ENCODE measurements around the gene TUBA8. TPM values are rescaled to one million over a fixed set of nuclear protein-coding genes. Genes with fewer than 3 reads are reported as not detected.

The TUBA8 gene
- total RNA-seq, 1 donor from 2014 or later = 298 TPM

GRCh38 chr22:18075101-18075719, 35.4 kb upstream of the TUBA8 start:
- ATAC-seq = no peak
- intact Hi-C loops (cut with micrococcal nuclease) = loop anchor here (5.0 to 10.0 kb wide), 3 partner anchors 50 to 243 kb away; partner anchors contain the start of gene MICAL3
- DNase-seq = no peak

- ATAC-seq (peak; percentile 52), DNase-seq (peak; percentile 62)
- intact Hi-C loops (cut with micrococcal nuclease) = loop anchor here (5.0 to 10.0 kb wide), 3 partner anchors 51 to 244 kb away; partner anchors contain the start of gene MICAL3
Observed at GRCh38 chr22:18075720-18076497, 34.7 kb upstream of the TUBA8 start.

- no peak for DNase-seq
- intact Hi-C loops (cut with micrococcal nuclease) = loop anchor here (5.0 to 10.0 kb wide), 3 partner anchors 52 to 245 kb away; partner anchors contain the start of gene MICAL3
- no peak for ATAC-seq
Observed at GRCh38 chr22:18077087-18077638, 33.4 kb upstream of the TUBA8 start.

GRCh38 chr22:18077639-18078328, 32.8 kb upstream of the TUBA8 start, which contains the start of gene PEX26:
Gene PEX26, plus strand, starts transcription at chr22:18077990. Its CDS starts 387 bp downstream, at chr22:18078377.
- DNase-seq = peak; percentile 95
- ATAC-seq = peak; percentile 96
- intact Hi-C loops (cut with micrococcal nuclease) = loop anchor here (5.0 to 10.0 kb wide), 3 partner anchors 53 to 245 kb away; partner anchors contain the start of gene MICAL3

- DNase-seq = no peak
- intact Hi-C loops (cut with micrococcal nuclease) = loop anchor here (5.0 to 10.0 kb wide), 3 partner anchors 54 to 246 kb away; partner anchors contain the start of gene MICAL3
- peak; percentile 30 for ATAC-seq
Observed at GRCh38 chr22:18078329-18079041, 32.1 kb upstream of the TUBA8 start.

GRCh38 chr22:18079706-18080233, 30.8 kb upstream of the TUBA8 start:
- DNase-seq (no peak), ATAC-seq (no peak)

GRCh38 chr22:18081416-18081815, 29.2 kb upstream of the TUBA8 start:
- intact Hi-C loops (cut with micrococcal nuclease) = no loop called here
- DNase-seq = no peak
- no peak for ATAC-seq

More at GRCh38 chr22:18079706-18080233, 30.8 kb upstream of the TUBA8 start:
- intact Hi-C loops (cut with micrococcal nuclease) = loop anchor here (5.0 to 10.0 kb wide), 3 partner anchors 55 to 247 kb away; partner anchors contain the start of gene MICAL3

- intact Hi-C loops (cut with micrococcal nuclease) = no loop called here
- ATAC-seq (no peak), DNase-seq (no peak)
Observed at GRCh38 chr22:18082467-18082866, 28.1 kb upstream of the TUBA8 start.

GRCh38 chr22:18083406-18083805, 27.2 kb upstream of the TUBA8 start:
- ATAC-seq (no peak), DNase-seq (no peak)
- intact Hi-C loops (cut with micrococcal nuclease) = no loop called here

GRCh38 chr22:18085188-18085587, 25.4 kb upstream of the TUBA8 start:
- DNase-seq (no peak), ATAC-seq (peak; percentile 12)
- intact Hi-C loops (cut with micrococcal nuclease) = no loop called here

GRCh38 chr22:18087350-18087855, 23.2 kb upstream of the TUBA8 start:
- intact Hi-C loops (cut with micrococcal nuclease) = no loop called here
- DNase-seq (no peak), ATAC-seq (no peak)

GRCh38 chr22:18088825-18089568, 21.6 kb upstream of the TUBA8 start:
- DNase-seq (no peak), ATAC-seq (no peak)
- intact Hi-C loops (cut with micrococcal nuclease) = no loop called here

- DNase-seq (no peak), ATAC-seq (no peak)
- intact Hi-C loops (cut with micrococcal nuclease) = no loop called here
Observed at GRCh38 chr22:18090286-18090685, 20.3 kb upstream of the TUBA8 start.

GRCh38 chr22:18091478-18091877, 19.1 kb upstream of the TUBA8 start:
- ATAC-seq (peak; percentile 20), DNase-seq (no peak)
- intact Hi-C loops (cut with micrococcal nuclease) = no loop called here

GRCh38 chr22:18091916-18092526, 18.6 kb upstream of the TUBA8 start:
- DNase-seq (peak; percentile 88), ATAC-seq (peak; percentile 86)
- intact Hi-C loops (cut with micrococcal nuclease) = no loop called here

GRCh38 chr22:18093661-18094060, 16.9 kb upstream of the TUBA8 start:
- no peak for ATAC-seq
- DNase-seq = no peak
- intact Hi-C loops (cut with micrococcal nuclease) = no loop called here

Measured in left ventricle myocardium superior (tissue), 1 donor.